ENCODE measurements around the gene CDKN2B-AS1. TPM values are rescaled to one million over a fixed set of nuclear protein-coding genes. Genes with fewer than 3 reads are reported as not detected.

Gene CDKN2B-AS1
- total and polyA plus RNA-seq, 2 experiments from 2014 or later, result 0.14 TPM; not detected in 1

DNA sequence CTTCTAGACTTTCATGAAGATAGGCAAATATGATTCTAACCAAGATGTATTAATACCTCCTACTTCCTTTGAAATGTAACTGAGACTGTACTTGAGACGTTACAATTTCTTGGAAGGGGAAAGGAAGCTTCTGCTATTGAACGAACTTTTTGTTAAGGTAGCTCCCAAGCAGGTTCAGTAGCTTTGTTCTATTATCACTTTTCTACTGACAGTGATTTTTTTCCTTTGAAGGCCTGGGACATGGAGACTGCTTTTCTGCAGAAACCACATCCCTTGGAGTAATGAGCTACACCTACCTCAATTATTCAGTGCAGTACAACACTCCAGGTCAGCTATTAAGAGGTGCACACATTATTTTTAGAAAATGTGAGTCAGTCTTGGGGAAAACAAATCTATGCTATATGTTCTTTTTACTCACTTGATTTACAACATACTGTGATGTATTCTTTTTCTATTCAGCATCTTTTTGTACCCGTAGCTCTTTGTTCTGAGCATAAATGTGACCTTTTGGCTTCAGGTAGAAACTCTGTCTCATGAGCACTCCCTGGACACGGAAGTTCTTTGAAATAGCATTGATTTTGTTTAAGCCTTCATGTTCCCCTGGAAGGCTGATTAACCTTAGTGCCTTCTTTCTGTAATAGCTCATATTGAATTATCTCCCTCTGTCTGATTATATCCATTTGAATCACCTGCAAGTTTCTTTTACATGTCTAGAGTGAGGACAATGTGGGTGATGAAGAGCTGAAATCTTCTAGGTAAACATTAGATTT lies 71.0 kb downstream of the CDKN2B-AS1 start:
- Mint-ChIP-seq H3K9me3 (no peaks in the 10 kb centered on the region), H3K27ac (no peak overlapping the region), H3K27me3 (ENCODE audit: insufficient read depth, low read depth, poor library complexity) (peaks cover 5% of the 10 kb centered on the region), H3K36me3 (ENCODE audit: low read depth) (no peaks in the 10 kb centered on the region), H3K4me3 (no peak overlapping the region), H3K4me1 (no peaks in the 10 kb centered on the region)
- Histone ChIP-seq H3K9me2 (ENCODE audit: insufficient read depth) (no peaks in the 10 kb centered on the region), H3F3A (replicated peaks; ENCODE audit: low read depth) (no peaks in the 10 kb centered on the region), H3K4me1 (ENCODE audit: insufficient read depth) (no peaks in the 10 kb centered on the region), H3K79me2 (replicated peaks; ENCODE audit: insufficient read depth) (no peaks in the 10 kb centered on the region), H3K4me2 (no peak overlapping the region), H3K36me3 (ENCODE audit: insufficient read depth) (no peaks in the 10 kb centered on the region), H3K4me3 (no peak overlapping the region), H2AFZ (no peak overlapping the region), H3K27me3 (ENCODE audit: insufficient read depth) (no peaks in the 10 kb centered on the region), H4K20me1 (replicated peaks; ENCODE audit: insufficient read depth) (no peaks in the 10 kb centered on the region), H3K27ac (ENCODE audit: low read depth) (no peak overlapping the region)
- ATAC-seq (no peak), DNase-seq (ENCODE audit: low spot score) (no peak)
- no peak for TF ChIP-seq EZH2 (IDR thresholded peaks at IDR 0.05; ENCODE audit: low read depth, unreplicated experiment)

DNA sequence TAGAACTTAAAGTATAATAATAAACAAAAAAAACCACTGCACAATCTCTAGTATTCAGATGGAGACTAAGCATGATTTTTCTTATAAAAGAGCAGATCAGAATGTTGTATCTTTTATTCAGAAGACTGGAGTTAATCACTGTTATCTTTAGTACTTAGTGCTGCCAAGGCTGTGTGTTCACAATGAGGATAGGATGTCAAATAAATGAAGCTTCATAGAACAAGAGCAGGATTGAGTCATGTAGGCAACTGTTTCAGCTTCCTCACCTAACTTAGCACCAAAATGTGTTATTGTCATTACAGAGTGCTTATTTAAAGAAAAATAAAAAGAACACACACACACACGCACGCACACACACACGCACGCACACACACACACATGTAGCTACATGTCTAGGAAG lies 72.6 kb downstream of the CDKN2B-AS1 start:
- H3K79me2 ChIP-seq (replicated peaks; ENCODE audit: insufficient read depth), result no peaks in the 10 kb centered on the region
- no peak overlapping the region for H3K27ac Mint-ChIP-seq
- no peak for ATAC-seq

DNA sequence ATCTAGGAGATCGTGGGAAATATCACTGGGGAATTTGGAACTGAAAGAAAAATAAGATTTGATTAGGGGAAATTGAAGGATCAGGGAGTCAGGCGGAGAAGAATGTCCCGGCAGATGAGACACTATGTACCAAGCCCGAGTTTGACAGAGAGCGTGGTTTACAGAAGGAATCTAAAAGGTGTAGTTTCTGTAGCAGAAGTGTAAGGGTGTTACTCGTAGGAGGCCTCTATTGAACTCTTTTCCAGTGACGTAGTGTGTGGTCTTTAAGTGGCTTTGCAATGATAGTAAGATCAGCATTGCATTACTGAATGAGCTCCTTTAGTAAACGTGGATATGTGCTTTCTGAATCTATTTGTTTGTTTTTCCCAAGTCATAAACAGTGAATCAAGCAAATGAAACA lies 73.8 kb downstream of the CDKN2B-AS1 start:
- peaks cover 5% of the 10 kb centered on the region for H3K27me3 Mint-ChIP-seq (ENCODE audit: insufficient read depth, low read depth, poor library complexity)
- H3K27me3 ChIP-seq (ENCODE audit: insufficient read depth), result no peaks in the 10 kb centered on the region
- H3K4me1 ChIP-seq (ENCODE audit: insufficient read depth), result no peaks in the 10 kb centered on the region
- no peaks in the 10 kb centered on the region for H3K4me1 Mint-ChIP-seq
- H3K9me3 Mint-ChIP-seq, result no peaks in the 10 kb centered on the region
- no peaks in the 10 kb centered on the region for H3K36me3 ChIP-seq (ENCODE audit: insufficient read depth)
- H3F3A ChIP-seq (replicated peaks; ENCODE audit: low read depth), result no peaks in the 10 kb centered on the region
- no peak for ATAC-seq
- no peak overlapping the region for H3K4me3 ChIP-seq
- H3K4me3 Mint-ChIP-seq, result no peak overlapping the region
- H3K36me3 Mint-ChIP-seq (ENCODE audit: low read depth), result no peaks in the 10 kb centered on the region
- H4K20me1 ChIP-seq (replicated peaks; ENCODE audit: insufficient read depth), result no peaks in the 10 kb centered on the region
- no peaks in the 10 kb centered on the region for H3K9me2 ChIP-seq (ENCODE audit: insufficient read depth)
- H3K4me2 ChIP-seq, result no peak overlapping the region
- no peak overlapping the region for H2AFZ ChIP-seq
- no peaks in the 10 kb centered on the region for H3K79me2 ChIP-seq (replicated peaks; ENCODE audit: insufficient read depth)
- no peak overlapping the region for H3K27ac ChIP-seq (ENCODE audit: low read depth)
- no peak for DNase-seq (ENCODE audit: low spot score)
- no peak overlapping the region for H3K27ac Mint-ChIP-seq
- TF ChIP-seq, protein P1, sequence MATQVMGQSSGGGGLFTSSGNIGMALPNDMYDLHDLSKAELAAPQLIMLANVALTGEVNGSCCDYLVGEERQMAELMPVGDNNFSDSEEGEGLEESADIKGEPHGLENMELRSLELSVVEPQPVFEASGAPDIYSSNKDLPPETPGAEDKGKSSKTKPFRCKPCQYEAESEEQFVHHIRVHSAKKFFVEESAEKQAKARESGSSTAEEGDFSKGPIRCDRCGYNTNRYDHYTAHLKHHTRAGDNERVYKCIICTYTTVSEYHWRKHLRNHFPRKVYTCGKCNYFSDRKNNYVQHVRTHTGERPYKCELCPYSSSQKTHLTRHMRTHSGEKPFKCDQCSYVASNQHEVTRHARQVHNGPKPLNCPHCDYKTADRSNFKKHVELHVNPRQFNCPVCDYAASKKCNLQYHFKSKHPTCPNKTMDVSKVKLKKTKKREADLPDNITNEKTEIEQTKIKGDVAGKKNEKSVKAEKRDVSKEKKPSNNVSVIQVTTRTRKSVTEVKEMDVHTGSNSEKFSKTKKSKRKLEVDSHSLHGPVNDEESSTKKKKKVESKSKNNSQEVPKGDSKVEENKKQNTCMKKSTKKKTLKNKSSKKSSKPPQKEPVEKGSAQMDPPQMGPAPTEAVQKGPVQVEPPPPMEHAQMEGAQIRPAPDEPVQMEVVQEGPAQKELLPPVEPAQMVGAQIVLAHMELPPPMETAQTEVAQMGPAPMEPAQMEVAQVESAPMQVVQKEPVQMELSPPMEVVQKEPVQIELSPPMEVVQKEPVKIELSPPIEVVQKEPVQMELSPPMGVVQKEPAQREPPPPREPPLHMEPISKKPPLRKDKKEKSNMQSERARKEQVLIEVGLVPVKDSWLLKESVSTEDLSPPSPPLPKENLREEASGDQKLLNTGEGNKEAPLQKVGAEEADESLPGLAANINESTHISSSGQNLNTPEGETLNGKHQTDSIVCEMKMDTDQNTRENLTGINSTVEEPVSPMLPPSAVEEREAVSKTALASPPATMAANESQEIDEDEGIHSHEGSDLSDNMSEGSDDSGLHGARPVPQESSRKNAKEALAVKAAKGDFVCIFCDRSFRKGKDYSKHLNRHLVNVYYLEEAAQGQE (IDR thresholded peaks at IDR 0.05; ENCODE audit: unreplicated experiment), result no peak
- no peak for TF ChIP-seq EZH2phosphoT487 (IDR thresholded peaks at IDR 0.05; ENCODE audit: unreplicated experiment)
- no peak for TF ChIP-seq ZNF331 (CRISPR knock-in tag; IDR thresholded peaks at IDR 0.05; ENCODE audit: low read depth)
- TF ChIP-seq STAT1 (IDR thresholded peaks at IDR 0.05; ENCODE audit: unreplicated experiment), result no peak
- TF ChIP-seq, protein P2, sequence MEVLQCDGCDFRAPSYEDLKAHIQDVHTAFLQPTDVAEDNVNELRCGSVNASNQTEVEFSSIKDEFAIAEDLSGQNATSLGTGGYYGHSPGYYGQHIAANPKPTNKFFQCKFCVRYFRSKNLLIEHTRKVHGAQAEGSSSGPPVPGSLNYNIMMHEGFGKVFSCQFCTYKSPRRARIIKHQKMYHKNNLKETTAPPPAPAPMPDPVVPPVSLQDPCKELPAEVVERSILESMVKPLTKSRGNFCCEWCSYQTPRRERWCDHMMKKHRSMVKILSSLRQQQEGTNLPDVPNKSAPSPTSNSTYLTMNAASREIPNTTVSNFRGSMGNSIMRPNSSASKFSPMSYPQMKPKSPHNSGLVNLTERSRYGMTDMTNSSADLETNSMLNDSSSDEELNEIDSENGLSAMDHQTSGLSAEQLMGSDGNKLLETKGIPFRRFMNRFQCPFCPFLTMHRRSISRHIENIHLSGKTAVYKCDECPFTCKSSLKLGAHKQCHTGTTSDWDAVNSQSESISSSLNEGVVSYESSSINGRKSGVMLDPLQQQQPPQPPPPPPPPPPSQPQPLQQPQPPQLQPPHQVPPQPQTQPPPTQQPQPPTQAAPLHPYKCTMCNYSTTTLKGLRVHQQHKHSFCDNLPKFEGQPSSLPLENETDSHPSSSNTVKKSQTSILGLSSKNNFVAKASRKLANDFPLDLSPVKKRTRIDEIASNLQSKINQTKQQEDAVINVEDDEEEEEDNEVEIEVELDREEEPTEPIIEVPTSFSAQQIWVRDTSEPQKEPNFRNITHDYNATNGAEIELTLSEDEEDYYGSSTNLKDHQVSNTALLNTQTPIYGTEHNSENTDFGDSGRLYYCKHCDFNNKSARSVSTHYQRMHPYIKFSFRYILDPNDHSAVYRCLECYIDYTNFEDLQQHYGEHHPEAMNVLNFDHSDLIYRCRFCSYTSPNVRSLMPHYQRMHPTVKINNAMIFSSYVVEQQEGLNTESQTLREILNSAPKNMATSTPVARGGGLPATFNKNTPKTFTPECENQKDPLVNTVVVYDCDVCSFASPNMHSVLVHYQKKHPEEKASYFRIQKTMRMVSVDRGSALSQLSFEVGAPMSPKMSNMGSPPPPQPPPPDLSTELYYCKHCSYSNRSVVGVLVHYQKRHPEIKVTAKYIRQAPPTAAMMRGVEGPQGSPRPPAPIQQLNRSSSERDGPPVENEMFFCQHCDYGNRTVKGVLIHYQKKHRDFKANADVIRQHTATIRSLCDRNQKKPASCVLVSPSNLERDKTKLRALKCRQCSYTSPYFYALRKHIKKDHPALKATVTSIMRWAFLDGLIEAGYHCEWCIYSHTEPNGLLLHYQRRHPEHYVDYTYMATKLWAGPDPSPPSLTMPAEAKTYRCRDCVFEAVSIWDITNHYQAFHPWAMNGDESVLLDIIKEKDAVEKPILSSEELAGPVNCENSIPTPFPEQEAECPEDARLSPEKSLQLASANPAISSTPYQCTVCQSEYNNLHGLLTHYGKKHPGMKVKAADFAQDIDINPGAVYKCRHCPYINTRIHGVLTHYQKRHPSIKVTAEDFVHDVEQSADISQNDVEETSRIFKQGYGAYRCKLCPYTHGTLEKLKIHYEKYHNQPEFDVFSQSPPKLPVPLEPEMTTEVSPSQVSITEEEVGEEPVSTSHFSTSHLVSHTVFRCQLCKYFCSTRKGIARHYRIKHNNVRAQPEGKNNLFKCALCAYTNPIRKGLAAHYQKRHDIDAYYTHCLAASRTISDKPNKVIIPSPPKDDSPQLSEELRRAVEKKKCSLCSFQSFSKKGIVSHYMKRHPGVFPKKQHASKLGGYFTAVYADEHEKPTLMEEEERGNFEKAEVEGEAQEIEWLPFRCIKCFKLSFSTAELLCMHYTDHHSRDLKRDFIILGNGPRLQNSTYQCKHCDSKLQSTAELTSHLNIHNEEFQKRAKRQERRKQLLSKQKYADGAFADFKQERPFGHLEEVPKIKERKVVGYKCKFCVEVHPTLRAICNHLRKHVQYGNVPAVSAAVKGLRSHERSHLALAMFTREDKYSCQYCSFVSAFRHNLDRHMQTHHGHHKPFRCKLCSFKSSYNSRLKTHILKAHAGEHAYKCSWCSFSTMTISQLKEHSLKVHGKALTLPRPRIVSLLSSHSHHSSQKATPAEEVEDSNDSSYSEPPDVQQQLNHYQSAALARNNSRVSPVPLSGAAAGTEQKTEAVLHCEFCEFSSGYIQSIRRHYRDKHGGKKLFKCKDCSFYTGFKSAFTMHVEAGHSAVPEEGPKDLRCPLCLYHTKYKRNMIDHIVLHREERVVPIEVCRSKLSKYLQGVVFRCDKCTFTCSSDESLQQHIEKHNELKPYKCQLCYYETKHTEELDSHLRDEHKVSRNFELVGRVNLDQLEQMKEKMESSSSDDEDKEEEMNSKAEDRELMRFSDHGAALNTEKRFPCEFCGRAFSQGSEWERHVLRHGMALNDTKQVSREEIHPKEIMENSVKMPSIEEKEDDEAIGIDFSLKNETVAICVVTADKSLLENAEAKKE (CRISPR knock-in tag; IDR thresholded peaks at IDR 0.05), result no peak

More for the DNA sequence above, 72.6 kb downstream of the CDKN2B-AS1 start:
- Histone ChIP-seq H3K27ac (ENCODE audit: low read depth) (no peak overlapping the region), H3K4me1 (ENCODE audit: insufficient read depth) (no peaks in the 10 kb centered on the region), H3K36me3 (ENCODE audit: insufficient read depth) (no peaks in the 10 kb centered on the region), H2AFZ (no peak overlapping the region), H3F3A (replicated peaks; ENCODE audit: low read depth) (no peaks in the 10 kb centered on the region), H3K4me2 (no peak overlapping the region), H3K9me2 (ENCODE audit: insufficient read depth) (no peaks in the 10 kb centered on the region), H4K20me1 (replicated peaks; ENCODE audit: insufficient read depth) (no peaks in the 10 kb centered on the region), H3K4me3 (no peak overlapping the region), H3K27me3 (ENCODE audit: insufficient read depth) (no peaks in the 10 kb centered on the region)
- DNase-seq (ENCODE audit: low spot score), result no peak
- H3K4me1 Mint-ChIP-seq, result no peaks in the 10 kb centered on the region
- no peak for TF ChIP-seq CREB1 (CRISPR knock-in tag; IDR thresholded peaks at IDR 0.05; ENCODE audit: low read depth)
- no peaks in the 10 kb centered on the region for H3K9me3 Mint-ChIP-seq
- H3K27me3 Mint-ChIP-seq (ENCODE audit: insufficient read depth, low read depth, poor library complexity), result peaks cover 5% of the 10 kb centered on the region
- no peak overlapping the region for H3K4me3 Mint-ChIP-seq
- H3K36me3 Mint-ChIP-seq (ENCODE audit: low read depth), result no peaks in the 10 kb centered on the region

Data from GM23338 (cell line).